ENCODE results near the gene CGB7. TPM values are rescaled to one million over a fixed set of nuclear protein-coding genes. Genes with fewer than 3 reads are reported as not detected.

The CGB7 gene
- 1 to 10 TPM in 2 of 4 donors, under 1 TPM in 2; 0.59 to 2.8 (median 1.1) TPM for polyA plus RNA-seq (ENCODE audit: insufficient read length in 4 of 4)

- peak in 1 of 4 donors; percentile 74 for DNase-seq (ENCODE audit: low read depth in 4 of 4, low spot score in 2 of 4)
Measured at GRCh38 chr19:49057636-49058234, at the start of gene CGB7. TSS of gene CGB7 (minus strand) at chr19:49057749. CDS start at chr19:49055375, 2,374 bp downstream.

- DNase-seq (ENCODE audit: low read depth in 4 of 4, low spot score in 2 of 4): no peak
Measured at GRCh38 chr19:49106648-49107135, 49.1 kb upstream of the CGB7 start.

- DNase-seq (ENCODE audit: low read depth in 4 of 4, low spot score in 2 of 4): peak in 2 of 4 donors; percentile 38
Measured at GRCh38 chr19:49104229-49104864, 46.8 kb upstream of the CGB7 start.

- DNase-seq (ENCODE audit: low read depth in 4 of 4, low spot score in 2 of 4): no peak
Measured at GRCh38 chr19:49103331-49104085, 46.0 kb upstream of the CGB7 start.

- DNase-seq (ENCODE audit: low read depth in 4 of 4, low spot score in 2 of 4): no peak
Measured at GRCh38 chr19:49102303-49102702, 44.8 kb upstream of the CGB7 start.

GRCh38 chr19:49101160-49101559, 43.6 kb upstream of the CGB7 start:
- DNase-seq (ENCODE audit: low read depth in 4 of 4, low spot score in 2 of 4): no peak

GRCh38 chr19:49098795-49099194, 41.2 kb upstream of the CGB7 start:
- no peak for DNase-seq (ENCODE audit: low read depth in 4 of 4, low spot score in 2 of 4)

- peak in 2 of 4 donors; percentile 48 to 61 for DNase-seq (ENCODE audit: low read depth in 4 of 4, low spot score in 2 of 4)
Measured at GRCh38 chr19:49097453-49098288, 40.1 kb upstream of the CGB7 start.

- DNase-seq (ENCODE audit: low read depth in 4 of 4, low spot score in 2 of 4): no peak
Measured at GRCh38 chr19:49094505-49095482, 37.2 kb upstream of the CGB7 start.

- DNase-seq (ENCODE audit: low read depth in 4 of 4, low spot score in 2 of 4): no peak
Measured at GRCh38 chr19:49092686-49093085, 35.1 kb upstream of the CGB7 start.

GRCh38 chr19:49091391-49092038, 34.0 kb upstream of the CGB7 start:
- no peak for DNase-seq (ENCODE audit: low read depth in 4 of 4, low spot score in 2 of 4)

GRCh38 chr19:49086296-49086695, 28.7 kb upstream of the CGB7 start:
- DNase-seq (ENCODE audit: low read depth in 4 of 4, low spot score in 2 of 4): no peak

- DNase-seq (ENCODE audit: low read depth in 4 of 4, low spot score in 2 of 4): no peak
Measured at GRCh38 chr19:49085868-49086232, 28.3 kb upstream of the CGB7 start.

- peak; percentile 93 to 100 (median 98) for DNase-seq (ENCODE audit: low read depth in 4 of 4, low spot score in 2 of 4)
Measured at GRCh38 chr19:49085020-49085867, 27.7 kb upstream of the CGB7 start, which contains the start of gene SNRNP70. TSS of gene SNRNP70 (plus strand) at chr19:49085451. CDS start at chr19:49086415, 964 bp downstream.

- no peak for DNase-seq (ENCODE audit: low read depth in 4 of 4, low spot score in 2 of 4)
Measured at GRCh38 chr19:49084206-49085019, 26.9 kb upstream of the CGB7 start.

GRCh38 chr19:49081273-49081672, 23.7 kb upstream of the CGB7 start:
- DNase-seq (ENCODE audit: low read depth in 4 of 4, low spot score in 2 of 4): no peak

- no peak for DNase-seq (ENCODE audit: low read depth in 4 of 4, low spot score in 2 of 4)
Measured at GRCh38 chr19:49080392-49080791, 22.8 kb upstream of the CGB7 start.

Measured in left renal cortex interstitium (tissue), 4 donors.